Stimulated activated CD8-positive, alpha-beta memory T cell treated with anti-CD3 and anti-CD28 coated beads, Interleukin-15, amount 100 ng/mL, for 1 hour (primary cell): Measurements from ENCODE around the gene USP7.
"Not testable (repeated sequence)": the region's sequence is repeated elsewhere in the genome, so short reads cannot be mapped to it uniquely, and the experiment has no call there.

ENCODE experiments used
- DNase-seq: peaks from one replicate; pipeline ENCODE4 v3.0.0-alpha.2; 2020; ENCODE audit warnings: low read depth

USP7 gene

GRCh38 chr16:8963821-8964441 is at the start of gene USP7:
TSS of gene USP7 (minus strand) at chr16:8963906. CDS start at chr16:8963285, 621 bp downstream.
- DNase-seq = peak; percentile 78

GRCh38 chr16:9013508-9013864 is 49.8 kb upstream of the USP7 start:
- no peak for DNase-seq

- no peak for DNase-seq
Measured at GRCh38 chr16:9012848-9013507, 49.3 kb upstream of the USP7 start.

GRCh38 chr16:9012330-9012729 is 48.6 kb upstream of the USP7 start:
- no peak for DNase-seq

- peak; percentile 40 for DNase-seq
Measured at GRCh38 chr16:9008601-9009260, 45.0 kb upstream of the USP7 start.

GRCh38 chr16:9007177-9007794 is 43.6 kb upstream of the USP7 start:
- DNase-seq = no peak

- DNase-seq = no peak
Measured at GRCh38 chr16:9004183-9004582, 40.5 kb upstream of the USP7 start.

- no peak for DNase-seq
Measured at GRCh38 chr16:9003763-9004162, 40.1 kb upstream of the USP7 start.

- DNase-seq = no peak
Measured at GRCh38 chr16:9003322-9003721, 39.6 kb upstream of the USP7 start.

- no peak for DNase-seq
Measured at GRCh38 chr16:9002042-9002441, 38.3 kb upstream of the USP7 start.

GRCh38 chr16:9000664-9001063 is 37.0 kb upstream of the USP7 start:
- DNase-seq = no peak

GRCh38 chr16:8999800-9000199 is 36.1 kb upstream of the USP7 start:
- no peak for DNase-seq

GRCh38 chr16:8998108-8998507 is 34.4 kb upstream of the USP7 start:
- no peak for DNase-seq

- no peak for DNase-seq
Measured at GRCh38 chr16:8996891-8997290, 33.2 kb upstream of the USP7 start.

GRCh38 chr16:8990445-8990844 is 26.7 kb upstream of the USP7 start:
- DNase-seq = no peak

- no peak for DNase-seq
Measured at GRCh38 chr16:8989099-8989878, 25.6 kb upstream of the USP7 start.

GRCh38 chr16:8986818-8987191 is 23.1 kb upstream of the USP7 start:
- no peak for DNase-seq

GRCh38 chr16:8986111-8986510 is 22.4 kb upstream of the USP7 start:
- no peak for DNase-seq

GRCh38 chr16:8982816-8983215 is 19.1 kb upstream of the USP7 start:
- DNase-seq = no peak

GRCh38 chr16:8981901-8982300 is 18.2 kb upstream of the USP7 start:
- DNase-seq = not testable (repeated sequence)

- not testable (repeated sequence) for DNase-seq
Measured at GRCh38 chr16:8976189-8976588, 12.5 kb upstream of the USP7 start.

GRCh38 chr16:8975039-8975438 is 11.3 kb upstream of the USP7 start:
- DNase-seq = no peak
